A204.1 (cell line): Measurements from ENCODE around the gene RRAGD.

Experiments used
- FAIRE-seq: peaks from 2 replicates; lab custom pipeline; 2012; peaks lifted over from hg19 to GRCh38; lab: Jason Lieb, UNC

RRAGD gene

GRCh38 chr6:89375427-89376267 lies 36.4 kb downstream of the RRAGD start:
- FAIRE-seq = no peak

GRCh38 chr6:89372506-89372901 lies 39.6 kb downstream of the RRAGD start:
- no peak for FAIRE-seq

GRCh38 chr6:89371849-89372505 lies 40.1 kb downstream of the RRAGD start:
- FAIRE-seq = no peak

- no peak for FAIRE-seq
Observed at GRCh38 chr6:89368999-89369398, 43.1 kb downstream of the RRAGD start.

- FAIRE-seq = peak; percentile 90
Observed at GRCh38 chr6:89368107-89368506, 44.0 kb downstream of the RRAGD start.

GRCh38 chr6:89364586-89364985 lies 47.5 kb downstream of the RRAGD start:
- FAIRE-seq = no peak

- FAIRE-seq = no peak
Observed at GRCh38 chr6:89361171-89361570, 50.9 kb downstream of the RRAGD start.

GRCh38 chr6:89360415-89360999 lies 51.6 kb downstream of the RRAGD start:
- no peak for FAIRE-seq

- no peak for FAIRE-seq
Observed at GRCh38 chr6:89359561-89359960, 52.5 kb downstream of the RRAGD start.

GRCh38 chr6:89357390-89357789 lies 54.7 kb downstream of the RRAGD start:
- FAIRE-seq = no peak

- no peak for FAIRE-seq
Observed at GRCh38 chr6:89356642-89357170, 55.4 kb downstream of the RRAGD start.

- FAIRE-seq = no peak
Observed at GRCh38 chr6:89355511-89356194, 56.4 kb downstream of the RRAGD start.

- no peak for FAIRE-seq
Observed at GRCh38 chr6:89353702-89354392, 58.2 kb downstream of the RRAGD start.

GRCh38 chr6:89353118-89353556 lies 58.9 kb downstream of the RRAGD start:
- no peak for FAIRE-seq

- no peak for FAIRE-seq
Observed at GRCh38 chr6:89352278-89353117, 59.6 kb downstream of the RRAGD start, which contains the start of gene UBE2J1. UBE2J1 (minus strand) TSS chr6:89352722; CDS start chr6:89352569, 153 bp downstream.

GRCh38 chr6:89351671-89352277 lies 60.3 kb downstream of the RRAGD start:
- FAIRE-seq = no peak

- no peak for FAIRE-seq
Observed at GRCh38 chr6:89350281-89350966, 61.6 kb downstream of the RRAGD start.

GRCh38 chr6:89348372-89348771 lies 63.7 kb downstream of the RRAGD start:
- FAIRE-seq = no peak

GRCh38 chr6:89347825-89348224 lies 64.2 kb downstream of the RRAGD start:
- FAIRE-seq = no peak

- FAIRE-seq = no peak
Observed at GRCh38 chr6:89346433-89346832, 65.6 kb downstream of the RRAGD start.
